GM10248 (cell line): ENCODE measurements around the gene CFAP299.

Experiments
- CTCF ChIA-PET: fragments of 300-600 bp; sonication (Branson Sonifier 250); formaldehyde crosslinking; extraction: SDS; loops from one replicate; lab custom pipeline; 2021; ENCODE audit warnings: antibody characterized with exemption; lab: Yijun Ruan, JAX
- POLR2A ChIA-PET: fragments of 350-650 bp; sonication (Branson Sonifier 250); formaldehyde crosslinking; extraction: SDS; loops from one replicate; lab custom pipeline; 2020; ENCODE audit warnings: antibody characterized with exemption; lab: Yijun Ruan, JAX
- DNase-seq: peaks from one replicate; pipeline ENCODE4 v3.0.0; 2012; ENCODE audit errors: extremely low spot score
- CTCF ChIP-seq: IDR thresholded peaks from 2 replicates; pipeline ENCODE4 v1.5.1; 2012; ENCODE audit warnings: mild to moderate bottlenecking, low read depth; ENCODE audit errors: extremely low read depth, missing control alignments, control extremely low read depth

CFAP299 gene

GRCh38 chr4:80611678-80611979 lies 276.1 kb downstream of the CFAP299 start:
- POLR2A ChIA-PET, result no interaction called here
- TF ChIP-seq CTCF, result no peak
- DNase-seq, result no peak
- CTCF ChIA-PET, result interaction anchor here (1.9 kb wide), 1 partner anchor 18 kb away, joined by 7 read pairs; no protein-coding TSS in a partner anchor

DNA sequence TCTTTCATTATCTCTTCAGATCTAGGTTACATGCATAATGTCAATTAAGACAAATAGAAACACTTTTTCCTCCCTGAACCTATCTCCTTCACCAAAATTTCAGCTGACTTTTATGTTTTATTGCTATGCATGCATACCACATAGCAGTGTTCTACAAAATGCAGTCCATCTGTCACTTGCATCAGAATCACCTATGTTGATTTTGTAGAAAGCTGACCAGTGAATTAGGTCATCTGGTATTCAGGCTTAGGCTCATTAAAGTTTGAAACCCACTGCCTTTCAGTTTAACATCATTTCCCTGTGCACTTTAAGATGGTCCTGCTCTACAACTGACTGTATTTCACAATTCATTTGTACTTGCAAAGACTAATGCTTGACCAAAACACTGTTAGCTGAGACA lies 277.9 kb downstream of the CFAP299 start:
- ChIA-PET CTCF (interaction anchor here (1.6 to 2.3 kb wide), 2 partner anchors 10 to 24 kb away, joined by 3 to 8 read pairs; no protein-coding TSS in a partner anchor), POLR2A (no interaction called here)
- DNase-seq, result no peak
- no peak for TF ChIP-seq CTCF

GRCh38 chr4:80614319-80614718 lies 278.8 kb downstream of the CFAP299 start:
- no peak for DNase-seq
- CTCF ChIA-PET, result interaction anchor here (1.6 to 2.3 kb wide), 2 partner anchors 10 to 25 kb away, joined by 3 to 8 read pairs; no protein-coding TSS in a partner anchor
- POLR2A ChIA-PET, result no interaction called here
- TF ChIP-seq CTCF, result no peak

GRCh38 chr4:80615099-80615498 lies 279.6 kb downstream of the CFAP299 start:
- ChIA-PET POLR2A (no interaction called here), CTCF (interaction anchor here (1.1 to 2.3 kb wide), 3 partner anchors 9 to 423 kb away, joined by 3 to 8 read pairs (median 4); no protein-coding TSS in a partner anchor)
- DNase-seq, result no peak
- no peak for TF ChIP-seq CTCF

DNA sequence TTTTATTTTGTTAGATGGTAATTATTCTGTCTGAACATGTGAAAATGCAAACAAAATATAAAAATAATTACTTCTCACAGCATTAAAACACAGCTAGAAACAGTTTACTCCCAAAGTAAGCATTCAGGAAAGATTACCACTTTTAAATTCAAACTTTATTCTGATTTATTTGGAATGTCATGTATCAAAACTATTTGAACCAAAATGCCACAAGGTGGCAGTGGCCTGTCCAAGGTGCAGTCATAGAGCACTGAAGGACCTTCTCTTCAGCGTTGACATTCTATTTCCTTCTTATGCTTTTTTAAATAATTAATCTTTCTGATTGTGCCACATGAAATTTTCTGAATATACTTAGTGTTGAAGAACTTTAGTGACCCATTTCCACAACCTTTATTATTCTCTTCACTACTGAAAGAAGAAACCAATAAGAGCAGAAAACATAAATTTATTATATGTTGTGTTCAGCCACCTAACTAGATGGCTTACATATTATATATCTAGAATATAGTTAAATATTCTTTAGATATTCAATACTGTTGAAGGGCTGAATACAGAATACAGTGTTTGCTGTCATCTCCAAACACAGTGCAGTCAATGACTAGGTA lies 283.6 kb downstream of the CFAP299 start:
- TF ChIP-seq CTCF, result peak; percentile 32
- no peak for DNase-seq
- ChIA-PET POLR2A (no interaction called here), CTCF (interaction anchor here (0.9 kb wide), 1 partner anchor 428 kb away, joined by 3 read pairs; no protein-coding TSS in a partner anchor)

DNA sequence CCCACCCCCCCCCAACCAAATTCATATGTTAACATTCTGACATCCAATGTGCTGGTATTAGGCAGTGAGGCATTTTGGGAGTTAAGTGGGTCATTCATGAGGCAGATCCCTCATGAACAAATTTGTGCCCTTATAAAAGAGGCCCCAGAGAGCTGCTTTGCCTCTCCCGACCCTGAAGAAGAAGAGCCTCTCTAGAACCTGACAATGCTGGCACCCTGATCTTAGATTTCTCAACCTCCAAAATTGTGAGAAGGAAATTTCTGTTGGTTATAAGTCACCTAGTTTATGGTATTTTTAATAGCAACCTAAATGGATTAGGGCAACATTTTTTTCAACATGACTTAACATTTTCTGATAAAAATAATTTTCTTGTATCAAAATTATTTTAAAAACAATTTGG lies 296.3 kb downstream of the CFAP299 start:
- no peak for TF ChIP-seq CTCF
- ChIA-PET CTCF (no interaction called here), POLR2A (no interaction called here)
- DNase-seq, result no peak
